Gastroesophageal sphincter (tissue), 3 donors: Measurements from ENCODE around the gene SYNE1.

Experiments
- POLR2A ChIP-seq, 2 donors: fragments of 450-650 bp; IDR thresholded peaks; one replicate each; pipeline ENCODE4 v1.6.1; 2017; ENCODE audit warnings: antibody characterized with exemption in 2 of 2, mild to moderate bottlenecking in 2 of 2, moderate library complexity in 1 of 2
- POLR2AphosphoS5 ChIP-seq: sonication (generic); formaldehyde crosslinking; IDR thresholded peaks from one replicate; pipeline ENCODE4 v1.6.1; 2017; ENCODE audit warnings: antibody characterized with exemption
- TF ChIP-seq, protein P1 (sequence below), 4 experiments: fragments of 200-600 bp in 2 of 4; fragments of 450-650 bp in 2 of 4; sonication (generic) in 1 of 4; IDR thresholded peaks; one replicate each; pipeline ENCODE4 v1.5.1; 2017 to 2019; ENCODE audit warnings: antibody characterized with exemption in 4 of 4, mild to moderate bottlenecking in 2 of 4, moderate library complexity in 2 of 4

DNA sequence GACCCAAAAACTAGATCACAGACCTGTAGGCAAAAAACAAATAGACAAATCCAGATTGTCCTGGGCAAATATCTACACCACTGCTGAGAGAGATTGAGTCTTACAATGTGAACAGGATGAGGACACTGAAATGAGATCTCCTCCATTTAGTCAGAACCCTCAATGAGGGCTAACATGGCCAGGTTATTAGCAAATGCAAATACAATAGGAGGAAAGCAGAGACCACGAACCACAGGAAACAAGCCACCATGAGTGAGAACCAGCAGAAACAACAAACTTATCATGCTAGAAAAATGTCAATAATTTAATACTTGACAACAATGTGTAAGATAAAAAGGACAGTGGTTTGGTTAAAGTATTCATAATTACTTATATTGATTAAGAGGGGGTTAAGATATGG, 162.8 kb downstream of the SYNE1 start:
- TF ChIP-seq, protein P1, sequence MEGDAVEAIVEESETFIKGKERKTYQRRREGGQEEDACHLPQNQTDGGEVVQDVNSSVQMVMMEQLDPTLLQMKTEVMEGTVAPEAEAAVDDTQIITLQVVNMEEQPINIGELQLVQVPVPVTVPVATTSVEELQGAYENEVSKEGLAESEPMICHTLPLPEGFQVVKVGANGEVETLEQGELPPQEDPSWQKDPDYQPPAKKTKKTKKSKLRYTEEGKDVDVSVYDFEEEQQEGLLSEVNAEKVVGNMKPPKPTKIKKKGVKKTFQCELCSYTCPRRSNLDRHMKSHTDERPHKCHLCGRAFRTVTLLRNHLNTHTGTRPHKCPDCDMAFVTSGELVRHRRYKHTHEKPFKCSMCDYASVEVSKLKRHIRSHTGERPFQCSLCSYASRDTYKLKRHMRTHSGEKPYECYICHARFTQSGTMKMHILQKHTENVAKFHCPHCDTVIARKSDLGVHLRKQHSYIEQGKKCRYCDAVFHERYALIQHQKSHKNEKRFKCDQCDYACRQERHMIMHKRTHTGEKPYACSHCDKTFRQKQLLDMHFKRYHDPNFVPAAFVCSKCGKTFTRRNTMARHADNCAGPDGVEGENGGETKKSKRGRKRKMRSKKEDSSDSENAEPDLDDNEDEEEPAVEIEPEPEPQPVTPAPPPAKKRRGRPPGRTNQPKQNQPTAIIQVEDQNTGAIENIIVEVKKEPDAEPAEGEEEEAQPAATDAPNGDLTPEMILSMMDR (IDR thresholded peaks at IDR 0.05), result no peak
- TF ChIP-seq POLR2A (IDR thresholded peaks at IDR 0.05) (no peak), POLR2AphosphoS5 (no peak)
